HepG2 (cell line): ENCODE results near the gene RPP25L. TPM values are rescaled to one million over a fixed set of nuclear protein-coding genes. Genes with fewer than 3 reads are reported as not detected.

ENCODE experiments used
- ADNP ChIP-seq: sonication (generic); formaldehyde crosslinking; IDR thresholded peaks from 2 replicates; pipeline ENCODE4 v1.4.0; 2020; ENCODE audit warnings: missing genetic modification reagents
- FOXO1 ChIP-seq: sonication (generic); formaldehyde crosslinking; IDR thresholded peaks from 2 replicates; pipeline ENCODE4 v1.4.0; 2020; ENCODE audit warnings: missing genetic modification reagents
- JUND ChIP-seq: sonication (generic); formaldehyde crosslinking; IDR thresholded peaks from 2 replicates; pipeline ENCODE4 v1.8.0; 2022; ENCODE audit warnings: mild to moderate bottlenecking, missing genetic modification reagents
- KAT8 ChIP-seq: IDR thresholded peaks from 2 replicates; pipeline ENCODE4 v1.6.1; 2016; ENCODE audit warnings: missing genetic modification reagents, missing compliant biosample characterization
- MLX ChIP-seq: IDR thresholded peaks from 2 replicates; pipeline ENCODE4 v1.6.1; 2016
- MXI1 ChIP-seq: IDR thresholded peaks from 3 replicates; pipeline ENCODE4 v1.6.1; 2012; ENCODE audit warnings: low read depth, low read length, inconsistent platforms, borderline replicate concordance
- NFRKB ChIP-seq: fragments of 450-650 bp; IDR thresholded peaks from 2 replicates; pipeline ENCODE4 v1.6.1; 2017
- NR2F1 ChIP-seq, 2 experiments: fragments of 450-650 bp in 1 of 2; formaldehyde crosslinking in 1 of 2; IDR thresholded peaks; 2 replicates each; pipeline versions ENCODE4 v1.5.0 to v1.6.1; 2016 to 2020; ENCODE audit warnings: mild to moderate bottlenecking in 1 of 2, missing compliant biosample characterization in 1 of 2, missing genetic modification reagents in 1 of 2, moderate library complexity in 1 of 2
- PATZ1 ChIP-seq: sonication (generic); formaldehyde crosslinking; IDR thresholded peaks from 2 replicates; pipeline ENCODE4 v1.4.0; 2020; ENCODE audit warnings: missing genetic modification reagents
- RERE ChIP-seq: IDR thresholded peaks from 2 replicates; pipeline ENCODE4 v1.6.1; 2016; ENCODE audit warnings: low read depth, missing genetic modification reagents, missing compliant biosample characterization
- RORA ChIP-seq: sonication (generic); formaldehyde crosslinking; IDR thresholded peaks from 2 replicates; pipeline ENCODE4 v1.5.0; 2020; ENCODE audit warnings: mild to moderate bottlenecking, missing genetic modification reagents, moderate library complexity
- SALL2 ChIP-seq: sonication (generic); formaldehyde crosslinking; IDR thresholded peaks from 2 replicates; pipeline ENCODE4 v1.8.1; 2023; ENCODE audit warnings: mild to moderate bottlenecking, missing genetic modification reagents, inconsistent platforms
- SMARCE1 ChIP-seq: fragments of 450-650 bp; IDR thresholded peaks from 2 replicates; pipeline ENCODE4 v1.6.1; 2017; ENCODE audit warnings: borderline replicate concordance
- SP140L ChIP-seq: sonication (generic); formaldehyde crosslinking; IDR thresholded peaks from 2 replicates; pipeline ENCODE4 v1.4.0; 2020; ENCODE audit warnings: missing genetic modification reagents, borderline replicate concordance
- SRSF4 ChIP-seq: fragments of 200-400 bp; formaldehyde crosslinking; IDR thresholded peaks from one replicate; pipeline ENCODE4 v1.6.1; 2018; ENCODE audit warnings: mild to moderate bottlenecking, low read depth, low read length, moderate library complexity; ENCODE audit not compliant: poor library complexity, severe bottlenecking
- TGIF2 ChIP-seq: IDR thresholded peaks from 2 replicates; pipeline ENCODE4 v1.6.1; 2016; ENCODE audit warnings: control low read depth, missing compliant biosample characterization
- TSC22D2 ChIP-seq: sonication (generic); formaldehyde crosslinking; IDR thresholded peaks from 2 replicates; pipeline ENCODE4 v1.5.1; 2020; ENCODE audit warnings: missing genetic modification reagents, mild to moderate bottlenecking, borderline replicate concordance
- ZNF446 ChIP-seq: sonication (generic); formaldehyde crosslinking; IDR thresholded peaks from 2 replicates; pipeline ENCODE4 v1.5.0; 2020; ENCODE audit warnings: mild to moderate bottlenecking, missing genetic modification reagents
- ZNF607 ChIP-seq: sonication (generic); formaldehyde crosslinking; IDR thresholded peaks from 2 replicates; pipeline ENCODE4 v1.5.1; 2020; ENCODE audit warnings: missing genetic modification reagents, mild to moderate bottlenecking, borderline replicate concordance
- ZNF619 ChIP-seq: sonication (generic); formaldehyde crosslinking; IDR thresholded peaks from 2 replicates; pipeline ENCODE4 v1.4.0; 2020; ENCODE audit warnings: mild to moderate bottlenecking, missing genetic modification reagents
- polyA plus RNA-seq, 8 experiments: library from polyadenylated mRNA; depleted of rRNA in 3 of 8; stranded (reverse) in 7 of 8; unstranded in 1 of 8; fragments of >200 nt; fragmentation: Illumina TruSeq in 4 of 8; extraction: Trizol in 4 of 8; gene quantifications; 2 replicates each; pipeline versions ENCODE4 v1.2.1 to v1.2.3, GENCODE V29; 2011 to 2016; ENCODE audit warnings: low read depth in 4 of 8, missing spikeins in 1 of 8, mixed read lengths in 1 of 8; ENCODE audit not compliant: insufficient read depth in 1 of 8
- total RNA-seq, 5 experiments: library from RNA; depleted of rRNA; stranded (reverse); fragments of >200 nt; fragmentation: Illumina TruSeq; extraction: Trizol; gene quantifications; 2 replicates each; pipeline ENCODE4 v1.2.3, GENCODE V29; 2016; ENCODE audit warnings: low read depth in 1 of 5

RPP25L gene
- total and polyA plus RNA-seq, 2 of the 13 experiments (the other 11 are each of a cell fraction or from before 2014, with no cell fraction given): 24.5 to 27.3 TPM

- TF ChIP-seq PATZ1 (CRISPR knock-in tag) (no peak), JUND (no peak), RERE (CRISPR knock-in tag) (no peak), SALL2 (CRISPR knock-in tag) (no peak), TGIF2 (CRISPR knock-in tag) (peak; percentile 97), ZNF607 (peak; percentile 57; the same call in 1 of the 2 replicates), SRSF4 (no peak), ZNF446 (CRISPR knock-in tag) (no peak), NFRKB (no peak), RORA (no peak), MLX (CRISPR knock-in tag) (no peak), TSC22D2 (CRISPR knock-in tag) (no peak), MXI1 (0 out of 3 replicates have a peak, but pooled peaks have one; percentile 43), SP140L (CRISPR knock-in tag) (no peak), ZNF619 (CRISPR knock-in tag) (no peak), SMARCE1 (no peak), FOXO1 (CRISPR knock-in tag) (no peak), NR2F1 (CRISPR knock-in tag; IDR thresholded peaks at IDR 0.05) (no peak), KAT8 (CRISPR knock-in tag) (peak; percentile 87), ADNP (no peak)
These were observed 8.4 kb upstream of the RPP25L start, which contains the start of gene DCTN3 (continued) for GRCh38 chr9:34620061-34620994.
